GM12892 (cell line): Measurements from ENCODE around the gene RNF144A.

Source experiments
- POLR2A ChIP-seq: IDR thresholded peaks from 2 replicates; pipeline ENCODE4 v1.6.1; 2011; ENCODE audit warnings: low read depth, low read length, control low read depth
- POLR2AphosphoS5 ChIP-seq: IDR thresholded peaks from 2 replicates; pipeline ENCODE4 v1.6.1; 2011; ENCODE audit warnings: low read depth, low read length, control low read depth
- TAF1 ChIP-seq: IDR thresholded peaks from 2 replicates; pipeline ENCODE4 v1.6.1; 2011; ENCODE audit warnings: low read depth, mild to moderate bottlenecking, control low read depth, low read length, borderline replicate concordance

GRCh38 chr2:6916736-6917070 is 509 bp upstream of the RNF144A start:
- no peak for TF ChIP-seq POLR2A
- TF ChIP-seq POLR2AphosphoS5, result no peak
- no peak for TF ChIP-seq TAF1
